DMS53 treated with DMSO at 0.1 percent for 48 hours (cell line): ENCODE measurements around the gene ALPK1.
"Not testable (repeated sequence)": the region's sequence is repeated elsewhere in the genome, so short reads cannot be mapped to it uniquely, and the experiment has no call there.

Experiments
- DNase-seq: peaks from one replicate; lab custom pipeline; 2025; ENCODE audit not compliant: unreplicated experiment; lab: John Stamatoyannopoulos, UW

ALPK1 gene

GRCh38 chr4:112296949-112297880, at the start of gene ALPK1:
Gene ALPK1, plus strand, starts transcription at chr4:112297369.
- peak; percentile 33 for DNase-seq

- DNase-seq = no peak
Measured at GRCh38 chr4:112251019-112251643, 46.0 kb upstream of the ALPK1 start.

- DNase-seq = no peak
Measured at GRCh38 chr4:112252234-112252633, 44.9 kb upstream of the ALPK1 start.

- DNase-seq = no peak
Measured at GRCh38 chr4:112253382-112254000, 43.7 kb upstream of the ALPK1 start.

- DNase-seq = no peak
Measured at GRCh38 chr4:112257098-112257497, 40.1 kb upstream of the ALPK1 start.

- DNase-seq = no peak
Measured at GRCh38 chr4:112266823-112267222, 30.3 kb upstream of the ALPK1 start.

- DNase-seq = no peak
Measured at GRCh38 chr4:112270051-112270450, 27.1 kb upstream of the ALPK1 start.

GRCh38 chr4:112270640-112271421, 26.3 kb upstream of the ALPK1 start:
- DNase-seq = no peak

- no peak for DNase-seq
Measured at GRCh38 chr4:112272292-112272691, 24.9 kb upstream of the ALPK1 start.

- no peak for DNase-seq
Measured at GRCh38 chr4:112274959-112275358, 22.2 kb upstream of the ALPK1 start.

- no peak for DNase-seq
Measured at GRCh38 chr4:112276113-112276512, 21.1 kb upstream of the ALPK1 start.

GRCh38 chr4:112277220-112277619, 19.9 kb upstream of the ALPK1 start:
- DNase-seq = no peak

GRCh38 chr4:112277705-112278448, 19.3 kb upstream of the ALPK1 start:
- DNase-seq = no peak

- no peak for DNase-seq
Measured at GRCh38 chr4:112279025-112279881, 17.9 kb upstream of the ALPK1 start.

- DNase-seq = no peak
Measured at GRCh38 chr4:112279882-112280315, 17.3 kb upstream of the ALPK1 start.

- no peak for DNase-seq
Measured at GRCh38 chr4:112280386-112281056, 16.6 kb upstream of the ALPK1 start.

GRCh38 chr4:112281895-112282398, 15.2 kb upstream of the ALPK1 start:
- not testable (repeated sequence) for DNase-seq

GRCh38 chr4:112282860-112283667, 14.1 kb upstream of the ALPK1 start:
- no peak for DNase-seq
